Liver (tissue), 9 donors: ENCODE results near the gene AMN1. TPM values are rescaled to one million over a fixed set of nuclear protein-coding genes. Genes with fewer than 3 reads are reported as not detected.

ENCODE experiments used
- DNase-seq: peaks from one replicate; pipeline ENCODE4 v3.0.0-alpha.2; 2017; ENCODE audit warnings: low spot score
- H3K27ac ChIP-seq, 2 donors: one replicate each; pipeline ENCODE4 v1.7.0; 2013; ENCODE audit warnings: inconsistent platforms in 2 of 2, low read length in 2 of 2, control low read depth in 1 of 2, low read depth in 1 of 2, mild to moderate bottlenecking in 1 of 2
- H3K27me3 ChIP-seq, 4 donors: one replicate each; pipeline versions ENCODE4 v1.6.1 to v1.7.0; 2013; ENCODE audit warnings: low read length in 3 of 4, inconsistent platforms in 1 of 4, mild to moderate bottlenecking in 1 of 4, moderate library complexity in 1 of 4; ENCODE audit not compliant: control insufficient read depth in 4 of 4, insufficient read depth in 4 of 4
- H3K36me3 ChIP-seq, 4 donors: one replicate each; pipeline versions ENCODE4 v1.6.1 to v1.7.0; 2013; ENCODE audit warnings: low read length in 3 of 4, mild to moderate bottlenecking in 3 of 4, low read depth in 1 of 4, moderate library complexity in 1 of 4; ENCODE audit not compliant: control insufficient read depth in 4 of 4, insufficient read depth in 3 of 4
- H3K4me1 ChIP-seq, 4 donors: one replicate each; pipeline versions ENCODE4 v1.6.1 to v1.7.0; 2013; ENCODE audit warnings: low read length in 3 of 4, mild to moderate bottlenecking in 3 of 4, moderate library complexity in 1 of 4; ENCODE audit not compliant: control insufficient read depth in 4 of 4, insufficient read depth in 4 of 4
- H3K4me3 ChIP-seq, 3 donors: one replicate each; pipeline versions ENCODE4 v1.6.1 to v1.7.0; 2013; ENCODE audit warnings: low read length in 3 of 3, control low read depth in 1 of 3, low read depth in 1 of 3, mild to moderate bottlenecking in 1 of 3
- H3K9ac ChIP-seq, 2 donors: one replicate each; pipeline ENCODE4 v1.7.0; 2013; ENCODE audit warnings: low read length in 2 of 2, mild to moderate bottlenecking in 2 of 2, moderate library complexity in 2 of 2, control low read depth in 1 of 2, low read depth in 1 of 2
- H3K9me3 ChIP-seq, 4 donors: one replicate each; pipeline versions ENCODE4 v1.6.1 to v1.7.0; 2013; ENCODE audit warnings: low read length in 3 of 4; ENCODE audit not compliant: control insufficient read depth in 4 of 4
- ATF3 ChIP-seq: IDR thresholded peaks from 2 replicates; pipeline ENCODE4 v1.6.1; 2016; ENCODE audit warnings: antibody characterized with exemption
- CTCF ChIP-seq: fragments of 150-350 bp; IDR thresholded peaks from 2 replicates; pipeline ENCODE4 v1.5.1; 2017; ENCODE audit warnings: improper control_type of control experiment, low read depth, low read length; ENCODE audit not compliant: missing input control
- EGR1 ChIP-seq, 2 donors: IDR thresholded peaks; 2 replicates each; pipeline ENCODE4 v1.6.1; 2016 to 2018; ENCODE audit warnings: antibody characterized with exemption in 2 of 2, low read depth in 2 of 2
- FOXA1 ChIP-seq: IDR thresholded peaks from 2 replicates; pipeline ENCODE4 v1.6.1; 2016; ENCODE audit warnings: antibody characterized with exemption
- FOXA2 ChIP-seq: IDR thresholded peaks from 2 replicates; pipeline ENCODE4 v1.6.1; 2016; ENCODE audit warnings: antibody characterized with exemption
- GABPA ChIP-seq, 2 donors: IDR thresholded peaks in 1 of 2; conservative IDR thresholded peaks in 1 of 2; 2 replicates each; pipeline ENCODE4 v1.6.1; 2016; ENCODE audit warnings: antibody characterized with exemption in 2 of 2, mild to moderate bottlenecking in 1 of 2, moderate library complexity in 1 of 2
- HNF4A ChIP-seq, 2 donors: conservative IDR thresholded peaks; 2 replicates each; pipeline ENCODE4 v1.6.1; 2016; ENCODE audit warnings: antibody characterized with exemption in 2 of 2, mild to moderate bottlenecking in 2 of 2
- HNF4G ChIP-seq: IDR thresholded peaks from 2 replicates; pipeline ENCODE4 v1.6.1; 2016; ENCODE audit warnings: antibody characterized with exemption
- JUND ChIP-seq, 2 donors: IDR thresholded peaks; 2 replicates each; pipeline ENCODE4 v1.6.1; 2016; ENCODE audit warnings: antibody characterized with exemption in 2 of 2
- MAX ChIP-seq: IDR thresholded peaks from 2 replicates; pipeline ENCODE4 v1.6.1; 2016; ENCODE audit warnings: antibody characterized with exemption
- RAD21 ChIP-seq, 2 donors: IDR thresholded peaks; 2 replicates each; pipeline ENCODE4 v1.6.1; 2016; ENCODE audit warnings: antibody characterized with exemption in 2 of 2, mild to moderate bottlenecking in 2 of 2
- RXRA ChIP-seq, 2 donors: IDR thresholded peaks; 2 replicates each; pipeline ENCODE4 v1.6.1; 2017 to 2018; ENCODE audit warnings: antibody characterized with exemption in 2 of 2, mild to moderate bottlenecking in 1 of 2
- SP1 ChIP-seq: IDR thresholded peaks from 2 replicates; pipeline ENCODE4 v1.6.1; 2018; ENCODE audit warnings: antibody characterized with exemption, mild to moderate bottlenecking
- YY1 ChIP-seq: IDR thresholded peaks from 2 replicates; pipeline ENCODE4 v1.6.1; 2016; ENCODE audit warnings: antibody characterized with exemption, mild to moderate bottlenecking
- WGBS: extraction: QIAGEN DNeasy Blood & Tissue Kit; methylation state at CpG from one replicate; pipeline ENCODE4 v1.1.7; 2013; 5-methylcytosine and 5-hydroxymethylcytosine counted together
- polyA plus RNA-seq, 2 donors: library from polyadenylated mRNA; stranded (reverse) in 1 of 2; unstranded in 1 of 2; fragments of 200-250 nt in 1 of 2; fragments of >200 nt in 1 of 2; fragmentation: Nextera tagmentation in 1 of 2; extraction: Ambion mirVana in 1 of 2; gene quantifications; one replicate each; pipeline versions ENCODE4 v1.2.1 to v1.2.3, GENCODE V29; 2013 to 2015
- total RNA-seq, 2 donors: library from RNA; depleted of rRNA; stranded (reverse); fragments of >200 nt; gene quantifications; one replicate each; pipeline ENCODE4 v1.2.3, GENCODE V29; 2014
- TF ChIP-seq, protein P1 (sequence below): IDR thresholded peaks from 2 replicates; pipeline ENCODE4 v1.6.1; 2016; ENCODE audit warnings: antibody characterized with exemption, mild to moderate bottlenecking
- TF ChIP-seq, protein P2 (sequence below): IDR thresholded peaks from 2 replicates; pipeline ENCODE4 v1.6.1; 2016; ENCODE audit warnings: antibody characterized with exemption
- donor health status: healthy.
- donor health status: healthy.
- donor health status: healthy.
- donor health status: healthy.
- donor health status: healthy.

Gene AMN1
- total and polyA plus RNA-seq, 4 donors, result 1.9 to 5.2 (median 3.7) TPM

- H3K27me3 ChIP-seq, result no peaks in the 10 kb centered on the region
- DNase-seq, result no peak
- no peaks in the 10 kb centered on the region for H3K9me3 ChIP-seq
- TF ChIP-seq JUND (IDR thresholded peaks at IDR 0.05), result no peak
- TF ChIP-seq SP1, result no peak
- no peak for TF ChIP-seq EGR1 (IDR thresholded peaks at IDR 0.05; ENCODE audit: low read depth in 2 of 2)
- TF ChIP-seq ATF3, result no peak
- no peak overlapping the region for H3K4me3 ChIP-seq
- no peaks in the 10 kb centered on the region for H3K36me3 ChIP-seq
- 79% methylated on average over 2 of the region's 2 CpGs for WGBS
- peaks cover 0 to 9% (median 7%) of the 10 kb centered on the region in 4 donors for H3K4me1 ChIP-seq
- H3K9ac ChIP-seq, result no peak overlapping the region
- no peak overlapping the region for H3K27ac ChIP-seq
Measured at GRCh38 chr12:31768046-31768445, 39.2 kb upstream of the AMN1 start.

GRCh38 chr12:31765931-31766330, 37.1 kb upstream of the AMN1 start:
- H3K27me3 ChIP-seq, result no peaks in the 10 kb centered on the region
- no peak overlapping the region for H3K4me3 ChIP-seq
- TF ChIP-seq MAX (no peak), HNF4G (no peak), SP1 (no peak), YY1 (no peak), ATF3 (no peak), HNF4A (conservative IDR thresholded peaks at IDR 0.05) (no peak), CTCF (no peak), FOXA1 (no peak), EGR1 (IDR thresholded peaks at IDR 0.05; ENCODE audit: low read depth in 2 of 2) (no peak), GABPA (IDR thresholded peaks at IDR 0.05 in 1 of 2, conservative IDR thresholded peaks at IDR 0.05 in 1 of 2) (no peak), RAD21 (IDR thresholded peaks at IDR 0.05) (no peak), FOXA2 (no peak), RXRA (IDR thresholded peaks at IDR 0.05) (no peak)
- TF ChIP-seq, protein P1, sequence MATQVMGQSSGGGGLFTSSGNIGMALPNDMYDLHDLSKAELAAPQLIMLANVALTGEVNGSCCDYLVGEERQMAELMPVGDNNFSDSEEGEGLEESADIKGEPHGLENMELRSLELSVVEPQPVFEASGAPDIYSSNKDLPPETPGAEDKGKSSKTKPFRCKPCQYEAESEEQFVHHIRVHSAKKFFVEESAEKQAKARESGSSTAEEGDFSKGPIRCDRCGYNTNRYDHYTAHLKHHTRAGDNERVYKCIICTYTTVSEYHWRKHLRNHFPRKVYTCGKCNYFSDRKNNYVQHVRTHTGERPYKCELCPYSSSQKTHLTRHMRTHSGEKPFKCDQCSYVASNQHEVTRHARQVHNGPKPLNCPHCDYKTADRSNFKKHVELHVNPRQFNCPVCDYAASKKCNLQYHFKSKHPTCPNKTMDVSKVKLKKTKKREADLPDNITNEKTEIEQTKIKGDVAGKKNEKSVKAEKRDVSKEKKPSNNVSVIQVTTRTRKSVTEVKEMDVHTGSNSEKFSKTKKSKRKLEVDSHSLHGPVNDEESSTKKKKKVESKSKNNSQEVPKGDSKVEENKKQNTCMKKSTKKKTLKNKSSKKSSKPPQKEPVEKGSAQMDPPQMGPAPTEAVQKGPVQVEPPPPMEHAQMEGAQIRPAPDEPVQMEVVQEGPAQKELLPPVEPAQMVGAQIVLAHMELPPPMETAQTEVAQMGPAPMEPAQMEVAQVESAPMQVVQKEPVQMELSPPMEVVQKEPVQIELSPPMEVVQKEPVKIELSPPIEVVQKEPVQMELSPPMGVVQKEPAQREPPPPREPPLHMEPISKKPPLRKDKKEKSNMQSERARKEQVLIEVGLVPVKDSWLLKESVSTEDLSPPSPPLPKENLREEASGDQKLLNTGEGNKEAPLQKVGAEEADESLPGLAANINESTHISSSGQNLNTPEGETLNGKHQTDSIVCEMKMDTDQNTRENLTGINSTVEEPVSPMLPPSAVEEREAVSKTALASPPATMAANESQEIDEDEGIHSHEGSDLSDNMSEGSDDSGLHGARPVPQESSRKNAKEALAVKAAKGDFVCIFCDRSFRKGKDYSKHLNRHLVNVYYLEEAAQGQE, result no peak
- TF ChIP-seq, protein P2, sequence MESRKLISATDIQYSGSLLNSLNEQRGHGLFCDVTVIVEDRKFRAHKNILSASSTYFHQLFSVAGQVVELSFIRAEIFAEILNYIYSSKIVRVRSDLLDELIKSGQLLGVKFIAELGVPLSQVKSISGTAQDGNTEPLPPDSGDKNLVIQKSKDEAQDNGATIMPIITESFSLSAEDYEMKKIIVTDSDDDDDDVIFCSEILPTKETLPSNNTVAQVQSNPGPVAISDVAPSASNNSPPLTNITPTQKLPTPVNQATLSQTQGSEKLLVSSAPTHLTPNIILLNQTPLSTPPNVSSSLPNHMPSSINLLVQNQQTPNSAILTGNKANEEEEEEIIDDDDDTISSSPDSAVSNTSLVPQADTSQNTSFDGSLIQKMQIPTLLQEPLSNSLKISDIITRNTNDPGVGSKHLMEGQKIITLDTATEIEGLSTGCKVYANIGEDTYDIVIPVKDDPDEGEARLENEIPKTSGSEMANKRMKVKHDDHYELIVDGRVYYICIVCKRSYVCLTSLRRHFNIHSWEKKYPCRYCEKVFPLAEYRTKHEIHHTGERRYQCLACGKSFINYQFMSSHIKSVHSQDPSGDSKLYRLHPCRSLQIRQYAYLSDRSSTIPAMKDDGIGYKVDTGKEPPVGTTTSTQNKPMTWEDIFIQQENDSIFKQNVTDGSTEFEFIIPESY, result no peak
- no peak for DNase-seq
- H3K36me3 ChIP-seq, result no peaks in the 10 kb centered on the region
- WGBS, result 77% methylated on average over 1 of the region's 1 CpG
- no peaks in the 10 kb centered on the region for H3K4me1 ChIP-seq
- no peak overlapping the region for H3K9ac ChIP-seq
- H3K9me3 ChIP-seq, result no peaks in the 10 kb centered on the region
- no peak overlapping the region for H3K27ac ChIP-seq
